ENCODE measurements around the gene HNRNPLL. TPM values are rescaled to one million over a fixed set of nuclear protein-coding genes. Genes with fewer than 3 reads are reported as not detected.
A peak's percentile ranks its signal among the peaks of the same experiment; 100 is the strongest.

Gene HNRNPLL
- total RNA-seq, 2 donors from 2014 or later: 41.6 to 58.7 TPM

DNA sequence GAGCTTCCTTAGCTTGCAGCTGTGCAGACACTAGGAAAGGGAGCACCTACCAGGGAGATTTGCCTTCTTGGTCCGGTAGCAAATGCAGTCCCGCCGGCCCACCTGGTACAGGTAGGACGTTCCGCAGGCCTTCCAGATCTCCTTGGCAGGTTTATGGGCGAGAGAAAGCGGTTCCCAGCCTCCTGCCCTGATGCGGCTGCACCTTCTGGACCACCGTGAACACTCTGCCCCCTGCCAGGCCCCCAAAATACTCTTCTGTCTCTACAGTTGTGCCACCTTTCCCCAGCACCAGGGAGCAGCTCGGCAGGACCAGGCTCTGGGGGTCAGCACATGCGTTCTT, 67.4 kb downstream of the HNRNPLL start:
- Histone ChIP-seq H3K9ac (ENCODE audit: low read depth in 2 of 2, low read length in 2 of 2) (peak overlapping the region; percentile 6 to 71), H3K36me3 (no peaks in the 10 kb centered on the region), H3K4me3 (peak overlapping the region; percentile 40), H3K27me3 (no peaks in the 10 kb centered on the region), H3K9me3 (no peaks in the 10 kb centered on the region), H3K27ac (no peak overlapping the region), H3K4me1 (no peaks in the 10 kb centered on the region)
- TF ChIP-seq, protein P1, sequence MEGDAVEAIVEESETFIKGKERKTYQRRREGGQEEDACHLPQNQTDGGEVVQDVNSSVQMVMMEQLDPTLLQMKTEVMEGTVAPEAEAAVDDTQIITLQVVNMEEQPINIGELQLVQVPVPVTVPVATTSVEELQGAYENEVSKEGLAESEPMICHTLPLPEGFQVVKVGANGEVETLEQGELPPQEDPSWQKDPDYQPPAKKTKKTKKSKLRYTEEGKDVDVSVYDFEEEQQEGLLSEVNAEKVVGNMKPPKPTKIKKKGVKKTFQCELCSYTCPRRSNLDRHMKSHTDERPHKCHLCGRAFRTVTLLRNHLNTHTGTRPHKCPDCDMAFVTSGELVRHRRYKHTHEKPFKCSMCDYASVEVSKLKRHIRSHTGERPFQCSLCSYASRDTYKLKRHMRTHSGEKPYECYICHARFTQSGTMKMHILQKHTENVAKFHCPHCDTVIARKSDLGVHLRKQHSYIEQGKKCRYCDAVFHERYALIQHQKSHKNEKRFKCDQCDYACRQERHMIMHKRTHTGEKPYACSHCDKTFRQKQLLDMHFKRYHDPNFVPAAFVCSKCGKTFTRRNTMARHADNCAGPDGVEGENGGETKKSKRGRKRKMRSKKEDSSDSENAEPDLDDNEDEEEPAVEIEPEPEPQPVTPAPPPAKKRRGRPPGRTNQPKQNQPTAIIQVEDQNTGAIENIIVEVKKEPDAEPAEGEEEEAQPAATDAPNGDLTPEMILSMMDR (IDR thresholded peaks at IDR 0.05): no peak
- intact Hi-C loops (cut with DNase I): no loop called here
- DNase-seq: no peak

DNA sequence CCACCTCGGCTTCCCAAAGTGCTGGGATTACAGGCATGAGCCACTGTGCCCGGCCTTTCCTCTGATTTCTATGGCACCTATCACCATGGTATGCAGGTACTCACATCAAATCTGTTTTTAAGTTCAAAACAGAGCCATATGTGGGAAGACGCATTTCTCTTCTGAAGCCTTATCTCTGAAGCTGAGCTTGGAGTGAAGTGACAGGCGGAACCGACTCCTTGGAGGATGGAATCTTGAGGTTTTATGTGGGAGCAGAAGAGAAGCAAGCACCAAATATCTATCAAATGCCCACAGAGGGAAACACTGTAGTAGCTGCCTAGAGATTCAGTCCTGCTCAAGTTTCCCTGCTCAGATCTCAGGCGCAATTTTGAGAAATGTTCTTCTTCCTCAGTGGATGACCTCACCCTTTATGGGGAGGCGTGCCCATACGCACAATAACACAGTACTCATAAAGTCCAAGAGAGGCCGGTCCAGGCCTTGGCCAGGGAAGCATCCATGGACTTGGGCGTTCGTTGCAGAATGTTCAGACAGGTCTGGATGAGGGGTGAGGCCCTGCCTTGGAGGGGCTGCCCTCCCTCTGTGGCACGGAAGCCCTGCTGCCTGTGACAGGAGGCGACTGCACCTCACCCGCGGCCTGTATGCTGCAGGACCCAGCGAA, 67.9 kb downstream of the HNRNPLL start:
- TF ChIP-seq, protein P1 (IDR thresholded peaks at IDR 0.05): no peak
- H3K27ac ChIP-seq: no peak overlapping the region
- H3K36me3 ChIP-seq: no peaks in the 10 kb centered on the region
- H3K9ac ChIP-seq (ENCODE audit: low read depth in 2 of 2, low read length in 2 of 2): peak overlapping the region in 1 of 2 donors; percentile 9
- no peaks in the 10 kb centered on the region for H3K9me3 ChIP-seq
- no peak overlapping the region for H3K4me3 ChIP-seq
- intact Hi-C loops (cut with DNase I): no loop called here
- DNase-seq: peak; percentile 75
- no peaks in the 10 kb centered on the region for H3K27me3 ChIP-seq
- H3K4me1 ChIP-seq: no peaks in the 10 kb centered on the region

DNA sequence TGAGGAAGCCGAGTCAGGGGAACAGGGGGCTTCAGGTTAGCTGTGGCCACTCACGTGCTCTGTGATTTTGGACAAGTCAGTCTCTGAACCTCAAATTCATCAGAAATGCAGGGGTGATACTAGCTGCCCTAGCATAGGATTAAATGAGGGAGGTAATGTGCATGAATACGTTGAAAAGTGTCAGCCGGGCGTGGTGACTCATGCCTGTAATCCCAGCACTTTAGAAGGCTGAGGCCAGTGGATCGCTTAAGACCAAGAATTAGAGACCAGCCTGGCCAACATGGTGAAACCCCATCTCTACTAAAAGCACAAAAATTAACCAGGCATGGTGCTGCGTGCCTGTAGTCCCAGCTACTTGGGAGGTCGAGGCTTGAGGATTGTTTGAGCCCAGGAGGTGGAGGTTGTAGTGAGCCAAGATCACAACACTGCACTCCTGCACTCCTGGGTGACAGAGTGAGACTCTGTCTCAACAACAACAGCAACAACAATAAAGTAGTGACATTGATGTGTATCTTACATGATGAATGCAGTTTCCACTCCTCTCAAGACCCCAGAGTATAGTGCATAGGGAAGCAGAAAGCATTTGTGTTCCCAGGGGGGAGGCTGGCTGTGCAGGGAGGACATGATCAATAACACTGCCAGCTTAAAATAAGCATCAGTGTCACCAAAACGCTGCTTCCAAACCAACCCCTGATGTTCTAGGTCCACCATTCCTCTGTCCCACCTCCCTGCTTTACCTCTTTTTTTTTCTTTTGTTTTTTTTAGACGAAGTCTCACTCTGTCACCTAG, 68.8 kb downstream of the HNRNPLL start:
- Histone ChIP-seq H3K9me3 (no peaks in the 10 kb centered on the region), H3K9ac (ENCODE audit: low read depth in 2 of 2, low read length in 2 of 2) (no peak overlapping the region), H3K27ac (no peak overlapping the region), H3K36me3 (no peaks in the 10 kb centered on the region), H3K4me3 (no peak overlapping the region), H3K27me3 (no peaks in the 10 kb centered on the region), H3K4me1 (no peaks in the 10 kb centered on the region)
- intact Hi-C loops (cut with DNase I): no loop called here
- TF ChIP-seq, protein P1 (IDR thresholded peaks at IDR 0.05): no peak
- DNase-seq: no peak

DNA sequence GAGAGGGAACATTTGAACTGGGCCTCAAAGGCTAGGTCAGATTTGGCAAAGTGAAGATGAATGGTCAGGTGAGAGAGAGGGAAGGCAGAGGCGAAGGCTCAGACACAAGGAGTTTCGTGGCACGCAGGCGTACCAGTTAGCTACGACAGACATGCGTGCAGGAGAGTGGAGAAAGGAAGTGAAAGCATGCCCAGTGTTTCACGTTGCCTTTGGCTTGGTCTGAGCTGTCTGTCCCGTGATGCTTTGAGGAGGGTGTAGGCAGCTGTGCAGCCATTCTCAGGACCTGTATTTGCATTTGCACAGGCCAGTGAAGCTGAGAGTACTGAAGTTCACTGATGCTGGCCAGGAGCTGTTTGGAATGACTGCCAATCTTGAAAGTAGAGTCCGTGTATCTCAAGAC, 69.5 kb downstream of the HNRNPLL start:
- H3K27ac ChIP-seq: no peak overlapping the region
- no peak overlapping the region for H3K9ac ChIP-seq (ENCODE audit: low read depth in 2 of 2, low read length in 2 of 2)
- TF ChIP-seq, protein P1 (IDR thresholded peaks at IDR 0.05): no peak
- DNase-seq: no peak
- H3K9me3 ChIP-seq: no peaks in the 10 kb centered on the region
- peaks cover 1% of the 10 kb centered on the region for H3K27me3 ChIP-seq
- no peak overlapping the region for H3K4me3 ChIP-seq
- no peaks in the 10 kb centered on the region for H3K36me3 ChIP-seq
- H3K4me1 ChIP-seq: no peaks in the 10 kb centered on the region
- intact Hi-C loops (cut with DNase I): no loop called here

DNA sequence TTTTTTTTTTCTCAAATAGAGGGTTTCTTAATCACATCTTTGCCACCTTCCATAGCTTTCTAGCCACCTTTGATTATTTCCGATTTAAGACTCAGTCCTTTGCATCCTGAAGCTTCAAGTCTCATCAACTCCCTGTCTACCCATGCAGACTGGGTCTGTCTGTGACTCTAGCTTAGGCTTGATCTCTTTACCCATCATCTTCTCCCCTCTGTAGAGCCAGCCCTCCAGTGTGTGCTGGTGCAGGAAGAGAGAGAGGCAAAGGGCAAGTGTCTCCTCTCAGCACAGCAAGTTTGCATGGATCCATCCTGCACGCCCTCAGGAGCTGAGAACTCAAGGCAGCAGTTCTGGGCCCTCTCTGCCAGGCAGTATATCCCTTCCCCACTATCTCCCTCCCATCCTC, 70.4 kb downstream of the HNRNPLL start:
- no peak overlapping the region for H3K27ac ChIP-seq
- TF ChIP-seq, protein P1 (IDR thresholded peaks at IDR 0.05): no peak

More for the DNA sequence above, 70.4 kb downstream of the HNRNPLL start:
- H3K4me3 ChIP-seq: no peak overlapping the region
- no peak overlapping the region for H3K9ac ChIP-seq (ENCODE audit: low read depth in 2 of 2, low read length in 2 of 2)
- intact Hi-C loops (cut with DNase I): no loop called here
- no peak for DNase-seq
- no peaks in the 10 kb centered on the region for H3K4me1 ChIP-seq
- H3K36me3 ChIP-seq: no peaks in the 10 kb centered on the region
- no peaks in the 10 kb centered on the region for H3K9me3 ChIP-seq
- H3K27me3 ChIP-seq: peaks cover 8% of the 10 kb centered on the region
